Measurements from ENCODE around the gene HNRNPH2. TPM values are rescaled to one million over a fixed set of nuclear protein-coding genes. Genes with fewer than 3 reads are reported as not detected.

The HNRNPH2 gene
- total RNA-seq, 1 donor from 2014 or later: 92.5 TPM

Other genes starting within 250 kb of the HNRNPH2 start
- gene DRP2, start 188.4 kb upstream of the HNRNPH2 start, total RNA-seq: 4.2 TPM
- gene TAF7L, start 116.9 kb upstream of the HNRNPH2 start, total RNA-seq: 0.16 TPM
- gene TIMM8A, start 59.5 kb upstream of the HNRNPH2 start, total RNA-seq: 5.6 TPM
- gene BTK, start 22.0 kb upstream of the HNRNPH2 start, total RNA-seq: 0.94 TPM
- 287 TPM for gene RPL36A, start 17.2 kb upstream of the HNRNPH2 start, total RNA-seq
- 20.7 TPM for gene GLA, start 297 bp upstream of the HNRNPH2 start, total RNA-seq
- 14.5 TPM for gene ARMCX4, start 77.2 kb downstream of the HNRNPH2 start, total RNA-seq
- 118 TPM for gene ARMCX1, start 142.3 kb downstream of the HNRNPH2 start, total RNA-seq
- gene ARMCX6, start 209.8 kb downstream of the HNRNPH2 start, total RNA-seq: 19.7 TPM
- 70.7 TPM for gene ARMCX3, start 214.9 kb downstream of the HNRNPH2 start, total RNA-seq

Measured in occipital lobe (tissue), 1 donor.